GM23248 (cell line): ENCODE results near the gene OR2L13.

Source experiments
- EZH2 ChIP-seq: fragments of 200-600 bp; sonication (generic); IDR thresholded peaks from 2 replicates; pipeline ENCODE4 v1.6.1; 2018; ENCODE audit warnings: antibody characterized with exemption, mild to moderate bottlenecking; ENCODE audit not compliant: insufficient read depth, poor library complexity, severe bottlenecking
- EZH2phosphoT487 ChIP-seq: fragments of 200-600 bp; sonication (generic); IDR thresholded peaks from 2 replicates; pipeline ENCODE4 v1.6.1; 2018; ENCODE audit warnings: antibody characterized with exemption, moderate library complexity, mild to moderate bottlenecking, low read depth; ENCODE audit not compliant: insufficient read depth

DNA sequence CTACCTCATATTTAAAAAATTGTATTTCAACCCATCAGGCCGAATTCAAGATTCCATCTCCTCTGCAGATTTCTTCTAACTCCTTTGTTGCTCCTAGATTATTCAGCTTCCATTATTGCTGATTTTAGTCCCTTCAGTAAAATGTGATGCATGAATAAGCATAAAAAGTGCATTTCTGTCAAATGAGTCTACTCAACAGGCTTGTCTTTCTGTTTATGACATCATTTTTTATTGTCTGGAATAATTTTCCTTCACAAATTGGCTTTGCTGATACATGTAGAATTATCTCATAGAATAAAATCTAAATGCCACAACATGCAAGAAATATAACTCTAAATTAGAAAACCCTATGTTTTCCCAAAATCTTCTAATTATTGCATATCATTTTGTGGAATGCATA is 48.3 kb downstream of the OR2L13 start:
- TF ChIP-seq EZH2 (no peak), EZH2phosphoT487 (no peak)
